Epithelial cell of esophagus (primary cell): ENCODE data around the gene ZDHHC14.

ENCODE experiments used
- DNase-seq: peaks from one replicate; pipeline ENCODE4 v3.0.0; 2010; ENCODE audit warnings: low read depth
- H3K4me3 ChIP-seq: 2 replicates; pipeline ENCODE4 v1.5.1; 2011; ENCODE audit warnings: mild to moderate bottlenecking, low read length, control low read depth
- CTCF ChIP-seq: IDR thresholded peaks from 2 replicates; pipeline ENCODE4 v1.5.1; 2011; ENCODE audit warnings: low read depth, mild to moderate bottlenecking, low read length, control low read depth, inconsistent platforms; ENCODE audit not compliant: insufficient read depth; ENCODE audit errors: missing control alignments

The ZDHHC14 gene

GRCh38 chr6:157490611-157491269 lies 109.8 kb downstream of the ZDHHC14 start:
- no peak for TF ChIP-seq CTCF
- no peak overlapping the region for H3K4me3 ChIP-seq
- DNase-seq: no peak

- TF ChIP-seq CTCF: no peak
- DNase-seq: no peak
- H3K4me3 ChIP-seq: no peak overlapping the region
These were observed 110.7 kb downstream of the ZDHHC14 start for GRCh38 chr6:157491571-157492232.

DNA sequence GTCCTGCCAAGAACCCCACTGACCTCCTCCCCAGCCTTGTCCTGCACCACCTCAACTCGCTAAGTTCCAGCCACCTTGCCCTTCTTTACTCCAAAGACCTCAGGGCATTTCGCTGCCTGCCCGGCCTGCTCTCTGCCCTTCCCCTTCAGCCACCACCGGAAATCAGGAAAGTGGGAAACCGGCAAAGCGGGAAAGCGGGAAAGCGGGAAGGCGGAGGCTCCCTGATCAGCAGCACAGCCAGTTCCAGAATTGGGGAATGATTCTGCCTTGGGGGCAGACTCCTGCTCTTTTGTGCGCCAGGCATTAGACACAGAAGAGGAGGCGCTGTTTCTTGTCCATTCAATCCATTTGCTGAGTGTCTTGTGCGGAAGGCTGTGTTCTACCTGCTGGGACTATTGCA lies 111.3 kb downstream of the ZDHHC14 start:
- DNase-seq: no peak
- no peak overlapping the region for H3K4me3 ChIP-seq
- TF ChIP-seq CTCF: no peak

DNA sequence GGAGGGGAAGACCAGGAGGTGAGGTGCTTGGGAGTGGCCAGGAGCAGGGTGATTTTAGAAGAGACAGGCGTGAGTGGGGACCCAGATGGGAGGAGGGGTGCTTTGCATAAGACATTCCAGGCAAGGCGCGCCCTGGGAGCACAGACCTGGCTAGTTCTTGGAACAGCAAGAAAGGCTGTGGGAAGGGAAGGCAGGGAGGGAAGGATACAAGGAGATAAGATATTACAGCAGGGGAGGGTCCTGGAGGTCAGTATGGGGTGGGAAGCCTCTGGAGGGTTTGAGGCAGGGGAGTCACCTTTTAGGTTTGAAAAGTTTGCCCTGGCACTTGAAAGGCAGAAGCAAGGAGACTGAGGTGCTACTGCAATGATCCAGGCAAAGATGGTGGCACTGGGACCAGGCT lies 111.8 kb downstream of the ZDHHC14 start:
- H3K4me3 ChIP-seq: no peak overlapping the region
- DNase-seq: no peak
- TF ChIP-seq CTCF: no peak

DNA sequence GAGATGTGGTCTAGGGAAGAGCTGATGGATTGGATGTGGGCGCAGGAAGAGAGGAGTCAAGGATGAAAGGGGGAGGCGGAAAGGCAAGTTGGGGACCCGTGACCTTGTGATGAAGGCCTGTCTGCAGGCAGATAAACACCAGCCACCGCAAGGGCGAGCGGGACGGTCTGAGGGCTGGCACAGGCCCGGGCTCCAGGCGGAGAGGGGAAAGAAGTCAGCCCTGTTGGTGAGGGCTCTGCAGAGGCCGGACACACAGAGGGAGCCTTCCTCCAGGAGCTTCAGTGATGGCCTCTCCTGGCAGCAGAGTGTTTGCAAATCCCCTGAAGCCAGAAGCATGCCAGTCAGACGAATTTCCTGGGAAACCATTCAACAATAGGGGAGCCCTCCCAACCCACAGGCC lies 112.2 kb downstream of the ZDHHC14 start:
- no peak overlapping the region for H3K4me3 ChIP-seq
- TF ChIP-seq CTCF: no peak
- no peak for DNase-seq

- no peak for TF ChIP-seq CTCF
- no peak overlapping the region for H3K4me3 ChIP-seq
- DNase-seq: no peak
These were observed 112.6 kb downstream of the ZDHHC14 start for GRCh38 chr6:157493576-157493975.

DNA sequence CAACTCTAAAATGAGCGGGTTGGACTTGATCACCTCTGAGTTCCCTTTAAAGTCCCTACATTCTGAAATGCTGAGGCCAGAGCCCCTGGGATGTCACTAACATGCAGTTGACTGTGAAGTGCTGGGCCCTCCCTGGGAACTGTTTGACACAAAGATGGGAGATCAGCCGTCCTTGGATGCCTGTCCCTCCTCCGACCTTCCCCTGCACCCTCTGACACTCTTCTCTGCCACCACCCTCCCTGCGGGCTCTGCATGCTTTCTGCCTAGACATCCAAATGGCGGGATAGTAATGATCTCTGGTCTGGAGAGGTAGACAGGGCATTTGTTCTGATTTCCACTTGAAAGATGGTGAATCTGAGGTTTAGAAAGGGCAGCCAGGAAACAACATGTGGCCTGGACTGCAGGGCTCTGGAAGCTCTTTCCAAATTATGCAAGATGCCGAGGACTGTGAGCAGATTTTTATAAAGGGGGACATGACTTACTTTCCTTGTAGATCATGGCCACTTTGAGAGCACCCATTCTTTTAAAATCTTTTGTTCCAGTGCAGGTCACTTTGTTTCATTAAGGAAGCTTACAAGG lies 113.2 kb downstream of the ZDHHC14 start:
- DNase-seq: no peak
- no peak for TF ChIP-seq CTCF
- H3K4me3 ChIP-seq: no peak overlapping the region
